SK-N-DZ (cell line): Measurements from ENCODE around the gene SHKBP1.
A peak's percentile ranks its signal among the peaks of the same experiment; 100 is the strongest.
"Not testable (repeated sequence)": the region's sequence is repeated elsewhere in the genome, so short reads cannot be mapped to it uniquely, and the experiment has no call there.

Experiments used
- DNase-seq: peaks from one replicate; pipeline ENCODE4 v3.0.0-alpha.2; 2015; ENCODE audit warnings: low spot score

Gene SHKBP1

DNA sequence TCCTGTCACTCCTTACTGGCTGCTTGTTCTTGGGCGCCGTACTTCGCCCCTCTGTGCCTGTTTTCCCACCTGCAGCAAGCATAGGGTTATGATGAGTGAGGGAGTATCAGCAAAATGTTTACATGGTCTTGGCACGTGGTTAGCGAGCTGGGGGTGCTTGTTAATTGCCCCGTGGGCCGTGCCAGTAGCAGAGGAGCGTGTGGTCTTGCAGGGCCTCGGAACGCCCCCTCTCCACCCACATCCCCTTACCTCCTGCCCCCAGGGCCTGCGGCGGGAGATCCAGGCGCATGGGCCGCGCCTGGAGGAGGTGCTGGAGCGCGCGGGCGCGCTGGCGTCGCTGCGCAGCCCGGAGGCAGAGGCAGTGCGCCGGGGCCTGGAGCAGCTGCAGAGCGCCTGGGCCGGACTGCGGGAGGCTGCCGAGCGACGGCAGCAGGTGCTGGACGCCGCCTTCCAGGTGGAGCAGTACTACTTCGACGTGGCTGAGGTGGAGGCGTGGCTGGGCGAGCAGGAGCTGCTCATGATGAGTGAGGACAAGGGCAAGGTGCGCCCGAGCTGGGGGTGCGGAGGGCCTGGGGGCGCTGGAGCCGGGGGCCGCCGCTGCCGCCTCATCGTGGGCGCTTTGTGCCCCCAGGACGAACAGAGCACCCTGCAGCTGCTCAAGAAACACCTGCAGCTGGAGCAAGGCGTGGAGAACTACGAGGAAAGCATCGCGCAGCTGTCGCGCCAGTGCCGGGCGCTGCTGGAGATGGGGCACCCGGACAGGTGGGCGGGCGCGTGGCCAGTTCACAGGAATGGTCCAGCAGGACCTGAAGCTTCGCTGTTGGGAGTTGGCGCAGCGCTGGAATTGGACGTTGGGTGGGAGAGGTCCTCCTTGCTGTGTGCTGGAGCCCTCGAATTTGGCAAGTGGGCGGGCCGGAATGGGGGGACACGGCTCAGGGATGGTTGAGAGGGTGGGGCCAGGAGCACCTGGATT lies 22.5 kb upstream of the SHKBP1 start:
- no peak for DNase-seq

DNA sequence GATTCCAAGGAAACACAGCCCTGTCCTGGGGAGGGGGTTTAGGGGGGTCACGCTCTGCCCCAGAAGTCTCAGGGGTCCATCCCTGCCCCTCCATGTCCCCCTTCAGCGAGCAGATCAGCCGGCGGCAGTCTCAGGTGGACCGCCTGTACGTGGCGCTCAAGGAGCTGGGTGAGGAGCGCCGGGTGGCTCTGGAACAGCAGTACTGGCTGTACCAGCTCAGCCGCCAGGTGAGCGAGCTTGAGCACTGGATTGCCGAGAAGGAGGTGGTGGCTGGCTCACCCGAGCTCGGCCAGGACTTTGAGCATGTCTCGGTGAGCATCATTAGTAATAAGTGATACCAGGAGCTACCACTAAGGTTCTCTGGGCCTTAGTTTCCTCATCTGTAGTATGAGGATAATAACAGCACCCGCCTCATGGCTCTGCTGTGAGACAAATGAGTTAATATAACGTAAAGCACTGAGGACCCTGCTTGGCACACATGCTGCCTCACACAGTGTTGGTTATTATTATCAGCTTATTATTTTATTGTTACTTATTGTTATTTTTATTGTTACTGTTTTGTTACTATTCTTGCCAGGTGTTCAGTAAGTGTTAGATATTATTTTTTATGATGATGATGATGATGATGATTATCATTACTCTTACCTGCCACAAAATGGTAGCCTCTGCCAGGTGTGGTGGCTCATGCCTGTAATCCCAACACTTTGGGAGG lies 20.5 kb upstream of the SHKBP1 start:
- DNase-seq, result no peak

DNA sequence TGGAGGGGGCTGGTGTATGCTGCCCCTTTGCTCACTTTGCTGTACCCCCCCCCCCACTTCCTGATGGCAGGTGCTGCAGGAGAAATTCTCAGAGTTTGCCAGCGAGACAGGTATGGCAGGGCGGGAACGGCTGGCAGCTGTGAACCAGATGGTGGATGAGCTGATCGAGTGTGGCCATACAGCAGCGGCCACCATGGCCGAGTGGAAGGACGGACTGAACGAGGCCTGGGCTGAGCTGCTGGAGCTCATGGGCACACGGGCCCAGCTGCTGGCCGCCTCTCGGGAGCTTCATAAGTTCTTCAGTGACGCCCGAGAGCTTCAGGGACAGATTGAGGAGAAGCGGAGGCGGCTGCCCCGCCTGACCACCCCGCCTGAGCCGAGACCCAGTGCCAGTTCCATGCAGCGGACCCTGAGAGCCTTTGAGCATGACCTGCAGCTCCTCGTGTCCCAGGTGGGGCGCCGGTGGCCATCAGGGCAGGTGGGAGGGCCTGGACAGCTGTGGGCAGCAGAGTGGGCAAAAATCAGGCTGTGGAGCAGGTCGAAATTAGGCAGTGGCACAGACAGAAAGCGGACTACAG lies 19.6 kb upstream of the SHKBP1 start:
- no peak for DNase-seq

DNA sequence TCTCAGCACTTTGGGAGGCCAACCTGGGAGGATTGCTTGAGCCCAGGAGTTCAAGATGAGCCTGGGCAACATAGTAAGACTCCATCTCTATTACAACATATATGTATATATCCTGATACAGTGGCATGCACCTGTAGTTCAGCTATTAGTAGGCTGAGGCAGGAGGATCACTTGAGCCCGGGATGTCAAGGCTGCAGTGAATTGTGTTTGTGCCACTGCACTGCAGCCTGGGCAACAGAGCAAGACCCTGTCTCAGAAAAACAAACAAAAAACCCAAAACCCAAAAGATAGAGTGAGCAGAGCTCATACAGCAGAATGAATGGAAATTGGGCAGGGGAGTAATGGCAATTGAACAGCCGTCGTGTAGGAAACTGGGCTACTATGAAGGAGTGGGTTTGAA lies 17.3 kb upstream of the SHKBP1 start:
- no peak for DNase-seq

DNA sequence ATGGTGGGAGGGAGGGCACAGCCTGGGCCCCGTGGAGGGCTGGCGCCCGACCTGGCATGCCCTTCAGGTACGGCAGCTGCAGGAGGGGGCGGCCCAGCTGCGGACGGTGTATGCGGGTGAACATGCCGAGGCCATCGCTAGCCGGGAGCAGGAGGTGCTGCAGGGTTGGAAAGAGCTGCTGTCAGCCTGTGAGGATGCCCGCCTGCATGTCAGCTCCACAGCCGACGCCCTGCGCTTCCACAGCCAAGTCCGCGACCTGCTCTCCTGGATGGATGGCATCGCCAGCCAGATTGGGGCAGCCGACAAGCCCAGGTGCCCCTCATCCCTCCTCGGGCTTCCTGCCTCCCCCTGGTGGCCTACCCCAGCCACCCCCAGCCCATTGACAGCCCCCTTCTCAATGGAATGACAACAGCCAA lies 16.6 kb upstream of the SHKBP1 start:
- no peak for DNase-seq

DNA sequence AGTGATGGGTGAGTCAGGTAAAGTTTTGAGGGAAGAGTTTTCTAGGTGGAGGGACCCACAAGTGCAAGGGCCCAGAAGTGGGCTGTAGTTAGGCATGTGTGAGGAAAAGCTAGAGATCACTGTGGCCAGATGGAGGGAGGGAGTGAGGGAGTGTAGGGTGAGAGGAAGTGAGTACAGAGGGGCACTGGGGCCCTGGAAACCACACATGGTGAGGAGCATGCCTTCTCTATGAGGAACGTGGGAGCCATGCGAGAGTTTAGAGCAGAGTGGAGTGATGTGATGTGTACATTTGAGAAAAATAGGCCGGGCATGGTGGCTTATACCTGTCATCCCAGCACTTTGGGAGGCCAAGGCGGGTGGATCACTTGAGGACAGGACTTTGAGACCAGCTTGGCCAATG lies 14.7 kb upstream of the SHKBP1 start:
- no peak for DNase-seq

DNA sequence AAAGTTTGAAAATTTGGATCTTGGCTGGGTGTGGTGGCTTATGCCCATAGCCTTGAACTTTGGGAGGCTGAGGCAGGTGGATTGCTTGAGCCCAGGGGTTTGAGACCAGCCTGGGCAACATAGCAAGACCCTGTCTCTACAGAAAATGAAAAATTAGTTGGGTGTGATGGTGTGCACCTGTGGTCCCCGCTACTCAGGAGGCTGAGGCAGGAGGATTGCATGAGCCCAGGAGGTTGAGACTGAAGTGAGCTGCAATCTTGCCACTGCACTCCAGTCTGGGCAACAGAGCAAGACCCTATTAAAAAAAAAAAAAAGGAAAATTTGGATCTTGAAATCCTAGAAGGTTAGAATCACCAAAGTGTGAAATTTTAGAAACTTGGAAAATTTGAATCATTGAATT lies 12.1 kb upstream of the SHKBP1 start:
- not testable (repeated sequence) for DNase-seq

DNA sequence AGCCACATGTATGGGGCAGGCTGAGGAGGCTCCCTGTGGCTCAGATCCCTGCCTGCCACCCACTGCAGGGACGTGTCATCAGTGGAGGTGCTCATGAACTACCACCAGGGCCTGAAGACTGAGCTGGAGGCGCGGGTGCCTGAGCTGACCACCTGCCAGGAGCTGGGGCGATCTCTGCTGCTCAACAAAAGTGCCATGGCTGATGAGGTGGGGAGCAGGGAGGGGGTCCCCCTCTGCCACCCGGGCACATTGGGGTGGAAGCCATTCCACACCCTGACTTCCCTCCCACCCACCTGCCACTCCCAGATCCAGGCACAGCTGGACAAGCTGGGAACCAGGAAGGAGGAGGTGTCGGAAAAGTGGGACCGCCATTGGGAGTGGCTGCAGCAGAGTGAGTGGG lies 11.3 kb upstream of the SHKBP1 start:
- DNase-seq, result no peak

DNA sequence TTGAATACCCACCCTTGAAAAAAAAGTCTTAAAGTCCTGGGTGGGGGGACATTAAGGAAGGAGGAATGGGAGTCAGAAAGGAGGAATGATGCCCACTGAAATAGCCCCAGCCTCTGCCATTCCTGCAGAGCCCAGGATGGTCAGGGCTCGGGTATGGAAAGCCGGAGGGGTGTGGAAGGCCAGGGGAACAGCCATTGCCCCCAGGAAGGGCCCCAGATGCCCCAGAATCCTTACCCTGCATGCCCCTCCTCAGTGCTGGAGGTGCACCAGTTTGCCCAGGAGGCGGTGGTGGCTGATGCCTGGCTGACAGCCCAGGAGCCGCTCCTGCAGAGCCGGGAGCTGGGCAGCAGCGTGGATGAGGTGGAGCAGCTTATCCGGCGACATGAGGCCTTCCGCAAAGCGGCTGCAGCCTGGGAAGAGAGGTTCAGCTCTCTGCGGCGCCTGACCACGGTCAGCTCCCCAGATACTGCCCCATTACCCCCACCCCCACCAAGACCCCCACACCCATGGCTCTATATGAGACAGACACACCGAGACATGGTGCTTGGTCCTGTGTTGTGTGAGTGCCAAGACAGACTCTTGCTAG lies 10.7 kb upstream of the SHKBP1 start:
- no peak for DNase-seq

DNA sequence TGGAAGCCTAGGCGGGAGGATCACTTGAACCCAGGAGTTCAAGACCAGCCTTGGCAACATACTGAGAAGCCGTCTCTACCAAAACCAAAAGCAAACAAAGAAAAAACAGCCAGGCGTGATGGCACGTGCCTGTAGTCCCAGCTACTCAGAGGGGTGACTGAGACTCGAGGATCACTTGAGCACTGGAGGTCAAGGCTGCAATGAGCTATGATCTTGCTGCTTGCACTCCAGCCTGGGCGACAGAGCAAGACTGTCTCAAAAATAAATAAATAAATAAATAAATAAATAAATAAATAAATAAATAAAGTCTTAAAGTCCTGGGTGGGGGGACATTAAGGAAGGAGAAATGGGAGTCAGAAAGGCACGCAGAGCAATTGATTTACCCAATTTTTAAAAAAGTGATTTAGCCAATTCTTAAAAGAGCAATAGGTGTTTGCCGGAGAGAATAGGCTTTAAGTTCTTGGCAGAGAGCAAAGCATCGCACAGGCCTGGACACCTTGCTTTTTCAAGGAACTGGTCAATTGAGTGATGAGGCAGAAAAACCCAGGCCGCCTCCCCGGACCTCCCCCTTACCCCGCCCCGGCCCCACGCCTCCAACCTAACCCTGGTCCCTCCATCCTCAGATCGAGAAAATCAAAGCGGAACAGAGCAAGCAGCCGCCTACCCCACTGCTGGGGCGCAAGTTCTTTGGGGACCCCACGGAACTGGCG lies 9.5 kb upstream of the SHKBP1 start:
- no peak for DNase-seq

DNA sequence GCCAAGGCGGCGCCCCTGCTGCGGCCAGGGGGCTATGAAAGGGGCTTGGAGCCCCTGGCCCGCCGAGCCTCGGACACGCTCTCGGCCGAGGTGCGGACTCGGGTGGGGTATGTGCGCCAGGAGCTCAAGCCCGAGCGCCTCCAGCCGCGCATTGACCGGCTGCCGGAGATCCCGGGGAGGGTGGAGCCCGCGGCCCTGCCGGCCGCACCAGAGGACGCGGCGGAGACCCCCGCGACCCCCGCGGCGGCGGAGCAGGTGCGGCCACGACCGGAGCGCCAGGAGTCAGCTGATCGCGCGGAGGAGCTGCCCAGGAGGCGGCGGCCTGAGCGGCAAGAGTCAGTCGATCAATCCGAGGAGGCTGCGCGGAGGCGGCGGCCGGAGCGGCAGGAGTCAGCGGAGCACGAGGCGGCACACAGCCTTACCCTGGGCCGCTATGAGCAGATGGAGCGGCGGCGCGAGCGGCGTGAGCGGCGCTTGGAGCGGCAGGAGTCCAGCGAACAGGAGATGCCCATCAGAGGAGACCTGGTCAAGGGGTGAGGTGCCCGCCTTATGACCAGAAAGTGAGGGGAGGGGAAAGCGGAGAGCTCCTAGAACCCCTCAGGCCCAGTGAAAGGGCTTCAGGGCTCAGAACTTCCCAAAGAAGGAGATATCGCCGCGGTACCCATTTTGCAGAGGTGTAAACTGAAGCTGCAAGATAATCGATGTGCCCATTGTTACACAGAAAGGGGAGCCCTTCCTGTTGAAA lies 8.8 kb upstream of the SHKBP1 start:
- DNase-seq, result no peak

DNA sequence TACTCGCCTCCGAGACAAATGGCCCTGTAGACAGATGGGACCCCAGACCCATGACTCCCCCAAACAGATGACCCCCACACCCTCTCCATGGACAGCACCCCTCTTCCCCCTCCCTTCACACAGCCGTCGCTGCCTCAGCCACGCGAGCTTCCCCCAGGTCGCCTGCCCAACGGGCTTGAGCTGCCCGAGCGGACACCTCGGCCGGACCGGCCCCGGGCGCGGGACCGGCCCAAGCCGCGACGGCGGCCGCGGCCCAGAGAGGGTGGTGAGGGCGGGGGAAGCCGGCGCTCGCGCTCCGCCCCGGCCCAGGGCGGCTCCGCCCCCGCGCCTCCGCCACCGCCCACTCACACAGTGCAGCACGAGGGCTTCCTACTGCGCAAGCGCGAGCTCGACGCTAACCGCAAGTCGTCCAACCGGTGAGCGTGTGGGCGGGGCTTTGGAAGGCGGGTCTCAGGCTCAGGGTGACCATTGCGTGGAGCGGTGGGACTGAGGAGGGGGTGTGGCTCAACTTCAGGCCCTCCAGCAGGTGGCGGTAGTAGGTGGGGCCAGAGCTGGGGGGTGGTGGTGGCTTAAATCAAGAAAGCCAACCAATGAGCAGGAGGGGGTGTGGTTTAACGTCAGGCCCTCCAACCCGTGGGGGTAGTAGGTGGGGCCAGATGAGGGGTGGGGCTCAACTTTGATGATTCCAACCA lies 6.2 kb upstream of the SHKBP1 start:
- DNase-seq, result peak; percentile 98

DNA sequence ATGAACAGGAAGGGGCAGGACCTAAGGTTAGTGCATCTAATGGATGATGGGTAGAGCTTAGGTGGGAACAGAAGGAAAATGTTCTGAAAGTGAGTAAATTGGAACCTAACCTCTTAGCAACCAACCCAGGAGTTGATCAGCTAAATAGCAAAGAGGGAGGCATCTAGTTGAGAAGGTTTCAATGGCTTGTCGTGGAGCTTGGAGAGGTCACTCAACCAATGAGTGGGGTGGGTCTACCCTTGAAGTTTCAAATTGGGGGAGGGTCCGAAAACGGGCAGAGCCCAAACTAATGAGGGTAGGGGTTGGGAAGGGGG lies 5.7 kb upstream of the SHKBP1 start:
- DNase-seq, result no peak

DNA sequence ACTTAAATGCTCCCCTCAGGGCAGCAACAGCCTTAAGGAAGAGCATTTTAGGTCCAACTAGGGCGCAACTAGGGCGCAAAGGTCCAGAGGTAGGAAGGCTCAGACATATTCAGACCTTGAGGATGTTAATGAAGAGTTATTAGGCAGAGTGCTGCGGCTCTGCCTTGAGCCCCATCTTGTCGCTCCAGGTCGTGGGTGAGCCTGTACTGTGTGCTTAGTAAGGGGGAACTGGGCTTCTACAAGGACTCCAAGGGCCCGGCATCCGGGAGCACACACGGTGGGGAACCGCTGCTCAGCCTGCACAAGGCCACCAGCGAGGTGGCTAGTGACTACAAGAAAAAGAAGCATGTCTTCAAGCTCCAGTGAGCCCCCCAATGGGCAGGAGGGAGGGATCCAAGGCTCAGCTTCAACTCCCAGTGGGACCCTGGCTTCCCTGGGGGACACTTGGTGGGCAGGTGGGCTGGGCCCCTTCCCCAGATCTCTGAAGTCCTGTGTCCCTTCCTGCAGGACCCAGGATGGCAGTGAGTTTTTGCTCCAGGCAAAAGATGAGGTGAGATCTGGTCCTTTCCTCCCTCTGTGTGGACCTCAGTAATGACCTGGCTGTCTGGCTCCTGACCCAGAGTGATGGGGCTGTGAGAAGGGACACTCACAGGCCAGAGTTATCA lies 4.7 kb upstream of the SHKBP1 start:
- DNase-seq, result no peak

DNA sequence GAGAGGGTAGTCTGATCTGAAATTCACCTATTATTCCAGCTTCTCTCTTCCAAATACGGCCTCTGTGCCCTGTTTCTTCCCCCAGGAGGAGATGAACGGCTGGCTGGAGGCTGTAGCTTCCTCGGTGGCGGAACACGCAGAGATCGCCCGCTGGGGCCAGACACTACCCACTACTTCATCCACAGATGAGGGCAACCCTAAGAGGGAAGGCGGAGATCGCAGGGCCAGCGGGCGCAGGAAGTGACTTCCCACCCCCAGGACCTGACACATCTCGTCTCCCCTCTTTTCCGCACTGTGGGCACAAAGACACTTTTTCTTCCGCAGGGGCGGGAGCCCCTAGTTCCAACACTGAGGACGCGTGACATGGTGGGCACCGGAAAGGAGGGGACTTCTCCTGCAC lies 1.3 kb upstream of the SHKBP1 start:
- no peak for DNase-seq

DNA sequence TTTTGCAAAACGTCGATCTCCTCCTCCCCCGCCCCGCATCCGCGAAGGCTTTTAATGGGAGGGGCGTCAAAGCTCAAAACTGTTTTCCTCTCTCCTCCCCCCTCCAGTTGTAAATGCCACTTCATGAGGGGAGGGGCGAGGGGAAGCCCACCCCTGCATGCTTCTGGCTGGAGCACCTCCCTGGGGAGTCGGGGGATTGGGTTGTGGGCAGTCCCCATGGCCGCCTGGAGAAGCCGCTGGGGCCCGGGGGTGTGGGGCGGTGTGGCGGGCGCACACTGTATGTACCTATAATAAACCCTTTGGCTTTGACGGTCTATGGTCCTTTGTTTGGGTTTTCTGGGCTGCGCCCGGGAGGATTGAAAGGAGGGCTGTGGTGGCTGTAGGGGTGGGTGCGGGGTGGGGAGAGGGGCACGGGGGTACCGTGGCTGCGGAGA lies 505 bp upstream of the SHKBP1 start:
- DNase-seq, result peak; percentile 36

DNA sequence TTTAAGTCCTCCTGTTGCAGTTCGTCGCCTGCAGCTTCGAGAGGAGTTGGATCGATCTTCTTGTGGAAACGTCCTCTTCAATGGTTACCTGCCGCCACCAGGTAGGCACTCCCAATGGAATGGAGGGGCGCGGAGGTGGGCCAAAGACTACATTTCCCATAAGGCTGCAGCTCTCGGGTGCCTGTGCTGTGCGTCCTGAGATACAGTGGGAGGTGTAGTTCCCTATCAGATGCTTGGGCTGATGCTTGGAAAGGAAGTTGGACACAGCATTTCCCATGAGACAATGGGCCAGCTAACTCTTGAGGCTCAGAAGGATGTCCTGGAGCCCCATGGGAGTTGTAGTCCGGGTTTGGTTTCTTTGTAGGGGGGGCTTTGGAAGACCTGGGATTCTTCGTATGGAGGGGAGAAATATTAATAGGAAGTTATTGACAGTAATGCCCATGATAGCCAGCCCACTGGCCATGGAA lies 1.8 kb downstream of the SHKBP1 start:
- peak; percentile 72 for DNase-seq

DNA sequence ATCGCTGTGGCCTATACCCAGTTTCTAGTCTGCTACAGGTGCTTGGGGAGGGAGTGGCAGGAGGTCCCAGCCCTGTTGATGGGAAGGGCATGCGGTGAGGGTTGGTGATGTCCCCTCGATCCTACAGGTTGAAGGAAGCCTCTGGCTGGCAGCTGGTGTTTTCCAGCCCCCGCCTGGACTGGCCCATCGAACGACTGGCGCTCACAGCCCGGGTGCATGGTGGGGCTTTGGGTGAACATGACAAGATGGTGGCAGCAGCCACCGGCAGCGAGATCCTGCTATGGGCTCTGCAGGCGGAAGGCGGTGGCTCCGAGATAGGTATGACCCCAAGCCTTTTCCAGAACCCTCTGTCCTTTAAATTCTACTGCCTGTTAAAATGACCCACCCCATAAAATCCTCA lies 3.9 kb downstream of the SHKBP1 start:
- no peak for DNase-seq

DNA sequence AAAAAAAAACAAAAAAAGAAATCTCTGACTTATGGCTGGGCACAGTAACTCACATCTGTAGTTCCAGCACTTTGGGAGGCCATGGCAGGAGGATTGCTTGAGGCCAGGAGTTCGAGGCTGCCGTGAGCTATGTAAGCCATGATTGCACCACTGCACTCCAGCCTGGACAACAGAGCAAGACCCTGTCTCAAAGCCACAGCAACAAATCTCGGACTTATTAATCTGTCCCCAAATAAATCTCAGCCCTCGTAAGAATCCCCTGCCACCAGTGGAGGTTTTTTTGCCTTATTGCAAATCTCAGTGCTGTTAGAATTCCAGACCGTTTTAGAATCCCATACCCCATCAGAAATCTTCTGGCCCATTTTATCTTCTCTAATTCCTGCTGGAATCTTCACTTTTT lies 4.9 kb downstream of the SHKBP1 start:
- DNase-seq, result no peak

DNA sequence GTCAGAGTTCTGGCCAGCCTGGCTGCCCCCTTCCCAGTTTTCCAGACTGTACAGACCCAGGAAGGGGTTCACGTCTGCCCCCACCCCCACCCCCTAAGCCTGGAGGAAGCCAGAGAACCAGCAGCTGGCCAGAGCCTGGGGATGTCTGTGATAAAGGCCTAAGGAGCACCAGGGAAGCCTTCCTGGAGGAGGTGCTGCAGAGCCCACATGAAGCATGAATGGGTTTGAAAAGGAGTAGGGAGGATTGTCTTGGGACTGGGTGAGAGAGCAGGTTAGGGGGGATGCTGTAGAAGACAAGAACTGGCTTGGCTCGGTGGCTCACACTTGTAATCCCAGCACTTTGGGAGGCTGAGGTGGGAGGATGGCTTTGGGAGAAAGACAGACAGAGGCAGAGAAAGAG lies 5.8 kb downstream of the SHKBP1 start:
- no peak for DNase-seq
